ENCODE measurements around the gene PPP1R37.

Gene PPP1R37

GRCh38 chr19:45146251-45146650 lies 53.3 kb downstream of the PPP1R37 start:
- no peak for TF ChIP-seq CTCF (IDR thresholded peaks at IDR 0.05; ENCODE audit: control extremely low read depth, extremely low read depth, low read depth, missing control alignments)
- ChIA-PET POLR2A (no interaction called here), CTCF (interaction anchor here (0.9 to 1.3 kb wide), 4 partner anchors 10 to 21 kb away, joined by 3 to 4 read pairs (median 3); no protein-coding TSS in a partner anchor)
- no peak for DNase-seq (ENCODE audit: extremely low spot score)

- no peak for TF ChIP-seq CTCF (IDR thresholded peaks at IDR 0.05; ENCODE audit: control extremely low read depth, extremely low read depth, low read depth, missing control alignments)
- no peak for DNase-seq (ENCODE audit: extremely low spot score)
- ChIA-PET CTCF (interaction anchor here (0.9 to 1.3 kb wide), 4 partner anchors 11 to 21 kb away, joined by 3 to 4 read pairs (median 3); no protein-coding TSS in a partner anchor), POLR2A (no interaction called here)
Observed at GRCh38 chr19:45146741-45147205, 53.8 kb downstream of the PPP1R37 start.

- POLR2A ChIA-PET = interaction anchor here (1.1 kb wide), 1 partner anchor 16 kb away, joined by 3 read pairs; no protein-coding TSS in a partner anchor
- DNase-seq (ENCODE audit: extremely low spot score) = no peak
- TF ChIP-seq CTCF (IDR thresholded peaks at IDR 0.05; ENCODE audit: control extremely low read depth, extremely low read depth, low read depth, missing control alignments) = no peak
- CTCF ChIA-PET = interaction anchor here (1.5 to 1.8 kb wide), 3 partner anchors 11 to 128 kb away, joined by 3 to 5 read pairs (median 5); partner anchors contain the start of gene NKPD1
Observed at GRCh38 chr19:45147835-45148676, 55.1 kb downstream of the PPP1R37 start.

GRCh38 chr19:45149129-45149528 lies 56.1 kb downstream of the PPP1R37 start:
- ChIA-PET POLR2A (interaction anchor here (1.1 kb wide), 1 partner anchor 15 kb away, joined by 3 read pairs; no protein-coding TSS in a partner anchor), CTCF (interaction anchor here (1.0 to 3.1 kb wide), 5 partner anchors 12 to 129 kb away, joined by 3 to 15 read pairs (median 5); partner anchors contain the start of gene NKPD1)

GRCh38 chr19:45150180-45150579 lies 57.2 kb downstream of the PPP1R37 start:
- ChIA-PET CTCF (interaction anchor here (1.0 to 3.1 kb wide), 3 partner anchors 15 to 58 kb away, joined by 3 to 15 read pairs (median 3); no protein-coding TSS in a partner anchor), POLR2A (no interaction called here)
- TF ChIP-seq CTCF (IDR thresholded peaks at IDR 0.05; ENCODE audit: control extremely low read depth, extremely low read depth, low read depth, missing control alignments) = no peak
- DNase-seq (ENCODE audit: extremely low spot score) = no peak

More at GRCh38 chr19:45149129-45149528, 56.1 kb downstream of the PPP1R37 start:
- no peak for TF ChIP-seq CTCF (IDR thresholded peaks at IDR 0.05; ENCODE audit: control extremely low read depth, extremely low read depth, low read depth, missing control alignments)
- DNase-seq (ENCODE audit: extremely low spot score) = no peak

GRCh38 chr19:45150751-45151281 lies 57.8 kb downstream of the PPP1R37 start:
- ChIA-PET POLR2A (no interaction called here), CTCF (interaction anchor here (1.5 to 3.1 kb wide), 2 partner anchors 14 to 25 kb away, joined by 3 to 15 read pairs; no protein-coding TSS in a partner anchor)
- no peak for DNase-seq (ENCODE audit: extremely low spot score)
- no peak for TF ChIP-seq CTCF (IDR thresholded peaks at IDR 0.05; ENCODE audit: control extremely low read depth, extremely low read depth, low read depth, missing control alignments)

Data from GM10248 (cell line).